ENCODE measurements around the gene TMEM119.

The TMEM119 gene

DNA sequence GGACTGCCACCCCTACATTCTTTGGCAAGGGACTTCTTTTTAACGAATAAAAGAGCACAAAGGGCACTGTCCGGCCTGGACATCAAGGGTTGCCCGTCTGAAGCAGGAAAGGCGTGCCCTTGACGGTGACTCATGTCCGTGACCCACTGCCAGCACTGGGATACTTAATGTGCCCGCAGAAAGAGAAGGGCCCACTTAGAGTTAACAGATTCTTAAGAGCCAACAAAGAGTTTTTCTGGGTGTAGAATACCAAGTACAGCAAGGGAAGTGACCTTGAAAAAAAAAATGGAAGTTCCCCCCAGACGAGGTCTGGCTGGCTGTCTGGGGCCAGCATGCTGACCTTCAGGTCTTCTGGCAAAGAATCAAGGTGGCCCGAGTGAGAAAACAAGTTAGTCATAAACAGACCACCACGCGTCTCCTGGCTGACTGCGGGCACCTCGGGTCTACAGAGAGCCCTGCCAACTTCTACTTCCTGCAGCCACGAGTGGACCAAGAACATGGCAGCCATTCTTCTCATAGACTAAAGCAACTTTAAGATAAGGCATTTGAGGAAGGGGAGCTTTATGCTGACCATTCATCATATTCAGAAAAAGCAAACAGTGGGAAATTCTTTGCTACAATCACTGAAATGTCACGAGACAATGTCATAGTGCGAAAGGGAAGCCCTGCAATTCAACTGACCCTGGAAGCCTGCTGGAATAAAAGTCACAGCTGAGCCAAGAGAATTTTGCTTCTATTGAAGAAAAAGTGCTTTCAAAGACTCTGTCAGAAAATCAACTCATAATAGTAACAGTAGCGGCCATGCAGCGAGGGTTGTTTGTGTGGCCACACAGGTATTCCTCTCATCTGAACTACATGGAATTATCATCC is 46.3 kb upstream of the TMEM119 start:
- Histone ChIP-seq H3K4me3 (ENCODE audit: low read depth in 1 of 2, low read length in 1 of 2) (no peak overlapping the region), H3K27ac (peak overlapping the region; percentile 16), H3K9me3 (no peaks in the 10 kb centered on the region), H3K4me1 (ENCODE audit: control insufficient read depth in 1 of 2, insufficient read depth in 1 of 2, low read depth in 1 of 2, low read length in 1 of 2) (peaks cover 8 to 18% of the 10 kb centered on the region in 2 experiments), H3K27me3 (no peaks in the 10 kb centered on the region), H3K36me3 (peaks cover 39% of the 10 kb centered on the region)
- TF ChIP-seq, protein P1, sequence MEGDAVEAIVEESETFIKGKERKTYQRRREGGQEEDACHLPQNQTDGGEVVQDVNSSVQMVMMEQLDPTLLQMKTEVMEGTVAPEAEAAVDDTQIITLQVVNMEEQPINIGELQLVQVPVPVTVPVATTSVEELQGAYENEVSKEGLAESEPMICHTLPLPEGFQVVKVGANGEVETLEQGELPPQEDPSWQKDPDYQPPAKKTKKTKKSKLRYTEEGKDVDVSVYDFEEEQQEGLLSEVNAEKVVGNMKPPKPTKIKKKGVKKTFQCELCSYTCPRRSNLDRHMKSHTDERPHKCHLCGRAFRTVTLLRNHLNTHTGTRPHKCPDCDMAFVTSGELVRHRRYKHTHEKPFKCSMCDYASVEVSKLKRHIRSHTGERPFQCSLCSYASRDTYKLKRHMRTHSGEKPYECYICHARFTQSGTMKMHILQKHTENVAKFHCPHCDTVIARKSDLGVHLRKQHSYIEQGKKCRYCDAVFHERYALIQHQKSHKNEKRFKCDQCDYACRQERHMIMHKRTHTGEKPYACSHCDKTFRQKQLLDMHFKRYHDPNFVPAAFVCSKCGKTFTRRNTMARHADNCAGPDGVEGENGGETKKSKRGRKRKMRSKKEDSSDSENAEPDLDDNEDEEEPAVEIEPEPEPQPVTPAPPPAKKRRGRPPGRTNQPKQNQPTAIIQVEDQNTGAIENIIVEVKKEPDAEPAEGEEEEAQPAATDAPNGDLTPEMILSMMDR (IDR thresholded peaks at IDR 0.05): no peak

DNA sequence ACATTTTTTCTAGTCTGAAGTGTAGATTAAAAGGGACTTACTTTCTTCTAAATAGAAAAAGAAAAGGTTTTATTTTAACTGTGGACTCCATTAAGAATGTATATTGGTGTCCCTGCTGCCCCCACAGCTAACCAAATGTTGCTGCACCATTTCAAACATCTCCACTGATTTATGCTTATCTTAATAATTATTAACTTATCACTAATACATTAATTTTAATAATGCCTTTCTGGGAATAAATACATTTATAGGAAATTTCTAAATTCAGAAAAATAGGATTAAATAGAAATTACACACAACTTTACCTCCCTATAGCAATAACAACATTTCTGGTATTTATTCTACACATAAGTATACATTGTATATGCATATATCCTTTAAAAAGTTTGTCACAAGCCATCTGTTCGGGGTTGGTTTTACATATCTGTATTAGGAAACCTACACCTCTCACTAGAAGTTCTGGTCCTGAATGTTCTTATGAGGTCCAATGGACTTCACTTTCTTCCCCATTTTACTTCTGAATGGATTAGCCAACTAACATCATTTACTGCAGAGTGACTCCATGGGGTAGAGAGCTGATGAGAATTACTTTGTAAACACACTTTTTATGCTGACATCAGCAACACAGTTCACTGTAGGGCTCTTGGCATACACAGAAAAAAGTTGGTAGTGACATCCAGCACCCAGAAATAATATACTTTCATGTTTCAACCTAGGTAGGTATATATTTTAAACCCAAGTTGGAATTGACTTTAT is 45.2 kb upstream of the TMEM119 start:
- Histone ChIP-seq H3K4me1 (ENCODE audit: control insufficient read depth in 1 of 2, insufficient read depth in 1 of 2, low read depth in 1 of 2, low read length in 1 of 2) (peaks cover 12 to 22% of the 10 kb centered on the region in 2 experiments), H3K27ac (no peak overlapping the region), H3K36me3 (peaks cover 28% of the 10 kb centered on the region), H3K27me3 (no peaks in the 10 kb centered on the region), H3K4me3 (ENCODE audit: low read depth in 1 of 2, low read length in 1 of 2) (no peak overlapping the region), H3K9me3 (no peaks in the 10 kb centered on the region)
- TF ChIP-seq, protein P1 (IDR thresholded peaks at IDR 0.05): no peak

DNA sequence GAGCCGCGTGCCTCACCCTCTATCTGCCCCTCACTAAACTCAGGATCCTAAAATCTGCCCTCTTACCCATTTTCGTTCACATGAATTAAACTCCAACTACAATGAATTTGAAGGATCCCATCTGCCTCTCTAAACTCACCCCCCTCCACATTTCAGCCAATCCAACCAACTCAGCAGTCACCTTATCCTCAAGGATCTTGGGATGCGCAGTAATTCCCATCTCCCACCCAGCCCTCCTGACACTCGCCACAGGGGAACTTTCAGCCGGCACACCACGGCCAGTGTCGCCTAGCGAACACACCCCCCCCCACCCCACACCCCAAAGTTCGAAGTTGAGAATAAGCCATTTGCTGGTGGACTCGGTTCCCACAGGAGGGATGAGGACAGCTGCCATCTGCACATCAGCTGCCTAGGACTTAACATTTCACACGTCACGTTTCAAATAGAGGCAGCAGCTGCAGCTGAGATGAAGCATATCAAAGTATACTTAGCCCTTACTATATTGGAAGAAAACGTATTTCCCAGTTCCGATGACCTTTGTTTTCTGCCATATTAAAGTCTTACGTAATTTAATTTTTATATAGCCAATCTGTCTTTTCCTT is 44.5 kb upstream of the TMEM119 start:
- Histone ChIP-seq H3K36me3 (peaks cover 21% of the 10 kb centered on the region), H3K27ac (peak overlapping the region; percentile 64), H3K9me3 (no peaks in the 10 kb centered on the region), H3K27me3 (no peaks in the 10 kb centered on the region), H3K4me3 (ENCODE audit: low read depth in 1 of 2, low read length in 1 of 2) (no peak overlapping the region), H3K4me1 (ENCODE audit: control insufficient read depth in 1 of 2, insufficient read depth in 1 of 2, low read depth in 1 of 2, low read length in 1 of 2) (peaks cover 19 to 28% of the 10 kb centered on the region in 2 experiments)
- TF ChIP-seq, protein P1 (IDR thresholded peaks at IDR 0.05): no peak

DNA sequence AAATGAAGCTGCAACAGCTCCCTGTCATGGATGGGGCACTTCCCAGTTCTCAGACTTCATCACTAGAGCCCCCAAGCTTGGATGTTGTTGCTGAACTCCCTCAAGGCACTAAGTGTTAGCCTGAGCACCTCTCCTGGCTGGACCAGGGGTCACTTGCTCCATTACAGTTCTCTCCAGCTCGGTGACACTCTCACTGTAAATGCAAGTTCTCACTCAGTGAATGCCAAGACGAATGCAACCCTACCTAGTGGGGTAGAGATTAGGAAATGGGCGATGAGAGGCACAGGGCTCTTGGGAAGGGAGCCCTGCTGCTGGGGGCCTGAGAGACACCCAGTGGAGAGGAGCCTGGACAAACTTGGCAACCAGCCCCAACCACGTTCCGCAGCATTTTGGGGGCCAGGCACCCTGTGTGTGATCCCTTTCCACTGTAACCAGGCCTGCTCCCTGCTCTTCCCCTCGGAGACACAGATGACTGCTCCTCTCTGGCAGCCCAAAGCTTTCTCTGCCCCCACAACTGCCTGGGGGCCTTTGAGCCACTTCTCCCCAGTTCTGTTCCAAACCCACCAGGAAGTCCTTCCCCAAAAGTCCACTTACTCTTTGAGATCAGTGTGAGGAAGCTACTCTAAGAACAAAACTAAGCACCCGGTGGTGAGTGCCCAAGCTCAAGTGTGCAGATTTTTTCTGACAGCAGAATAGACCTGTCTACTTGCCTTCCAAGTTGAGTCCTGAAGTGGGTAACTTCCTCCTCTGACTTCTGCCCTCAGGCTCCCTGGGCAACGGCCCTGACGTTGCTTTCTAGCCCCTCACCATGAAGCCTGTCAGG is 43.8 kb upstream of the TMEM119 start:
- Histone ChIP-seq H3K36me3 (peaks cover 17% of the 10 kb centered on the region), H3K4me3 (ENCODE audit: low read depth in 1 of 2, low read length in 1 of 2) (no peak overlapping the region), H3K27ac (peak overlapping the region; percentile 64), H3K27me3 (no peaks in the 10 kb centered on the region), H3K4me1 (ENCODE audit: control insufficient read depth in 1 of 2, insufficient read depth in 1 of 2, low read depth in 1 of 2, low read length in 1 of 2) (peaks cover 26 to 34% of the 10 kb centered on the region in 2 experiments), H3K9me3 (no peaks in the 10 kb centered on the region)
- TF ChIP-seq, protein P1 (IDR thresholded peaks at IDR 0.05): no peak

Measured in neutrophil (primary cell).